ENCODE measurements around the gene IL15RA.

- no peak for TF ChIP-seq CTCF (IDR thresholded peaks at IDR 0.05)
- no peak for TF ChIP-seq EZH2 (IDR thresholded peaks at IDR 0.05)
- TF ChIP-seq EZH2phosphoT487 (IDR thresholded peaks at IDR 0.05), result no peak
Measured at GRCh38 chr10:5910323-5911100, 66.8 kb downstream of the IL15RA start.

Data from neural progenitor cell (in vitro differentiated cells).